ENCODE measurements around the gene TMTC4.
A peak's percentile ranks its signal among the peaks of the same experiment; 100 is the strongest.
"Not testable (repeated sequence)": the region's sequence is repeated elsewhere in the genome, so short reads cannot be mapped to it uniquely, and the experiment has no call there.

The TMTC4 gene

GRCh38 chr13:100589178-100589725 is 85.3 kb downstream of the TMTC4 start:
- DNase-seq: no peak

DNA sequence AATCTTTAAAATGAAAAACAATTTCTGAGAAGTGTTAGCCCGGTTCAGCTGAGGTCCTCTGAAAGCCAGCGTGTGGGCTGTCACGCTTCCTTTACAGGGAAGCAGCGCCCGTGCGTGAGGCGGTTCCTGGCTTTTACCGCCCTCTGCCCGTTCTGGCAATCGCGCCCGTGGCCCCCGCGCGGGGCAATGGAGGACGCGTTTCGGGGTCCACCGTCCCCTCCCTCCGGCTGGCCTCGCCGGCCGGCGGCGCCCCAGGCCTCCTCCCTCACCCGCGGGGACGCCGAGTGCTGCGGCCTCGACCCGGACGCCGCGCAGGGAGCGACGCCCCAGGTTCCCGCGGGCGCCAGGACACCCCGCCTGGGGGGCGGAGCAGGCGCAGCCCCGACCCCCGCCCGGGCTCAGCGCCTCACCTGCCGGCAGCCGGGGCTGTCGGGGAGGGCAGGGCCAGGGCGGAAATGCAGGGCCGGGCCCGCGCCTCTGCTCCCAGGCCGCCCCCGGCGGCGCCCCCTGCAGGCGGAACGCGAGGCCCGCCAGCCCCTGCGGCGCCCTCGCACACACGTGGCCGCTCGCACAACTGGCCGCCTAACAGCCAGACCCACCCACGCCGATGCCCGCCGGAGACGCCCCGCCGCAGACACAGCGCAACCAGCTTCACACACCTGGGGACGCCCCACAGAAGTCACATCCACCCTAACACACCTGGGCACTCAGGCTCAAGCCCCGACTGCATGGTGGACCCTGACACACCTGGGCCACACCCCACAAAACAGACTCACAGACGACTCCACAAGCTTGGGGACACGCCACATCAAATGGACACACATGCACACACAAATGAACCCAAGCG is 86.0 kb downstream of the TMTC4 start, which contains the start of gene GGACT:
Gene GGACT (minus strand): TSS at position 459 of the 847 bp plus-strand sequence. CDS start 56,198 bp downstream, outside the sequence.
- peak in 42 of 56 donors; percentile 2 to 81 (median 36) for DNase-seq

DNA sequence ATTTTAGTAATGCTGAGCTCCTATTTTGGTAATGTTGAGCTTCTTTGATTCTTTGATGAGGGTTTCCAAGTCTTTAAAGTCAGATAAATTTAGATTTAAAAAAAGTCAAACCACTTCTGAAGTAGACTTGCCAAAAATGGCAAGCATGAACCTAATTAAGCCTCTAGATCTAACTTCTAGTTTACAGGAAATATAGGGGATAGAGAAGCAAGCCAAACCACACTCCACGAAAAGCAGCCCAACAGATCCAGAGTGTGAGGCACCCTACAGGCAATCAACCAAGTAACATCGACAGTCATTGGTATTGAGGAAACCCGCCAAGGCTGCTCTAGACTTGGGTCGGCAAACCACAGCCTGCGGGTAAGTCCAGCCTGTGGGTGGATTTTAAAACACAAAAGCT is 89.7 kb downstream of the TMTC4 start:
- DNase-seq: no peak

GRCh38 chr13:100581504-100581903 is 93.1 kb downstream of the TMTC4 start:
- no peak for DNase-seq

DNA sequence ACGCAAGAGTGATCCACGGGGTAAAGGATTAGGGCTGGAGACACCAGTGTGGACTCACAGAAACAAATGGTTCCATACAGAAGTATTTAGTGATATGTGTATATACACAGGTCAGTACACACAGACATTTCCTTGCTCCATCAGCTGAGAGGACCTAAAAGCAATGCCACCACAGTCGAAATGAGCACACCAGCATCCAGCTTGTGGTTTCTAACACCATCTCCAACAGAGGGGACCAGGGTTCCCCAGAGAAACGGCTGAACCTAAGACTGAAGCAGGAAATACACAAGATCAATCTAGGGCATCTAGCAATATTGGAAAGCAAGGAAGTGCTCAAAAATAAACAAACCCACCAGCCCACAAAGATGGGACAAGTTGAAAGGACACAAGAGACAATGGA is 93.6 kb downstream of the TMTC4 start:
- DNase-seq: no peak

DNA sequence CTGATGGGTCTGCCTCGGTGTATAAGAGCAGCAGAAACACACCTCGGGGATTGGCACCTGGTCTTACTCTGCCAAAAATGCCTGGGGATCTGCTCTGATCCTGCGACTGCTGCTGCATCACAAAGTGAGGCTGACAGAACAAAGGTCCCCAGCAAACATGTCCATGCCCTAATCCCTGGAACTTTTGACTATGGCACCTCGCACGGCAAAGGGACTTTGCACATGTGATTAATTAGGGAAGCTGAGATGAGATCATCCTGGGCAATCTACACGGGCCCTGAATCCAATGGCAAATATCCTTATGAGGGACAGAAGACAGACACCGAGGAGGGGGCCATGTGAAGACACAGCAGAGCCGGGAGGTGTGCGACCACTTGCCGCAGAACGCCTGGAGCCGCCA is 94.5 kb downstream of the TMTC4 start:
- no peak for DNase-seq

- not testable (repeated sequence) for DNase-seq
Measured at GRCh38 chr13:100577239-100577638, 97.4 kb downstream of the TMTC4 start.

GRCh38 chr13:100573121-100573520 is 101.5 kb downstream of the TMTC4 start:
- DNase-seq: peak in 38 of 56 donors; percentile 4 to 85 (median 38)

GRCh38 chr13:100566543-100566942 is 108.1 kb downstream of the TMTC4 start:
- DNase-seq: no peak

DNA sequence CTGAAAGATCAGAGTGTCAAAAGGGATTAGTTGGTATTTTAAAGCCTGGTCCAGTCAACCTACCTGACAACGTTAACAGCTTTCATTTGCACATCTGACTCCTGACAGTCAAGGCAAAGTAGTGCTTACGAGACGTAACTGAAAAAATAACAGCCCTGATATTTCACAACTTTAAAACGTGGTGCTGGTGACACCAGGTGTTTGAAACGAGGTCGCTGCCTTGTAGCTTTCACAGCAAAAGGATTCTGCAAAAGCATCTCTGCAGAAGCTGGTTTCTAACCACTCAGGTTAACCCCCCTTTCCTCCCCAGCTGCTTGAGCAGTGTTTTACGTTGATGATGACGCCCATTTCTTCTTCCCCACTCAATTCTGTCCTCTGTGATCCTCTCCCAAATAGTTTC is 109.3 kb downstream of the TMTC4 start:
- DNase-seq: no peak

GRCh38 chr13:100564444-100565223 is 110.0 kb downstream of the TMTC4 start:
- no peak for DNase-seq

DNA sequence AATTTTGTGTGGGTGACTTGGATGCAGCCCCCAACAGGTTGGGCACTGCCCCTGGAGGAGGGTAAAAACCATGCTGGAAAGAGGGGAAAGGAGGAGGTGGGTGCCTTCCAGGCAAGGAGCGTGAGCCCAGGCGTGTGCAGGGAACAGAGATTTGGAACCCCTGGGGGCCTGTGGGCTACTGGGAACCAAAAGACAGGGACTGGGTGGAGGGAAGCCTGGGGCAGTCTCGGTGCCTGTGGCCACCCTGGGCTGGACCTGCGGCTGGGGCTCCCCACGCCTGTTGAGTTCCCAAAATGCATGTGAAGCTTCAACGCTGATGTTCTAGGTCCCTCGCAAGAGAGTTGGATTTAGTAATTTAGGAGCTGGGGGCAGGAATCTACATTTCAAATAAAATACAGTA is 110.8 kb downstream of the TMTC4 start:
- no peak for DNase-seq

DNA sequence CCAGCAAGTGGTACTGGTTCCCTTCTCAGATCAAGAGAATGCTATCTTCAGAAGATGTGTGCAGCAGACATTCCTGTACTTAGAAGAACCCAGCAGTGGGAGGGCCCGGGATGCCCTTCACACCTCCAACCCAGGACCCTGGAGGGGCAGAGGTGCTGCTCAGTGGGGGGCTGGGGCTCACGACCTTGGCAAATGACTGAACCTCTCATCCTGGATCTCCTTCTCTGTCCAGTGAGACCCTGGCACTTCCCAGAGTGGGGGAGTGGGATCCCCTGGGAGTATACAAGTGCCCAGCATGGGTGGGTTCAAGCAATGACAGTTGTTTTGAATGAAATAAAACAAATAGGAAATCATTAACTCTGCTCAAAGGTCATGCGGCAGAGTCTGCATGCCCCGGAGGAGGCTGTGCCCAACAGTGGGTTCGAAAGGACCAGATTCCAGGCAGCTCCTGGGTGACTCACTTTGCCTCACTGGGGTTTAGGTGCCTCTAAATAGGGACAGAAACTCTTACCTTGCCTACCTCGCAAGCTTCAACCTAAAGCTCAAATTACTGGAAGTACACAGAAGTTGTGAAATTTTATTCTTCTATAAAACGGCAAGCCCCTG is 112.9 kb downstream of the TMTC4 start:
- no peak for DNase-seq

DNA sequence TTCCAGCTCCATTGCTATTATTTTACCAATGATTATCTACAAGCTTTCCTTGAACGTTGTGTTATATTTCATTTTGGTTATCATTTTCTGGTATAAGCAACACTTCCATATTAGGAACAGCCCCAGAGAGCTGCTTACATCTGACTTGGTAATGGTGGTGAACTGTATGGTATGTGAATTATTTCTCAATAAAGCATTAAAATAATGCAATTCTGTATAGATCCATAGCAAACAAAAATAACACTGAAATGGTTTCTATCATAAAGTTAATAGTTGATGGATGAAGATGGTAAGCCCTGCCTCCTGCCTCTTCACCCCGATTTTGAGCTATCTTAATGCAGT is 113.5 kb downstream of the TMTC4 start:
- no peak for DNase-seq

- peak in 17 of 56 donors; percentile 6 to 64 (median 19) for DNase-seq
Measured at GRCh38 chr13:100560498-100561157, 114.0 kb downstream of the TMTC4 start.

GRCh38 chr13:100559886-100560285 is 114.7 kb downstream of the TMTC4 start:
- DNase-seq: no peak

All from nucleus accumbens (tissue), 56 donors.